IPS-11a (cell line): ENCODE data around the gene MAP3K19.

Experiments
- H3K4me3 ChIP-seq: one replicate; pipeline ENCODE4 v1.5.1; 2013; ENCODE audit warnings: low read depth, low read length, control low read depth

Gene MAP3K19

GRCh38 chr2:134934641-134935040, 112.6 kb downstream of the MAP3K19 start:
- no peak overlapping the region for H3K4me3 ChIP-seq

GRCh38 chr2:134934150-134934549, 113.1 kb downstream of the MAP3K19 start:
- no peak overlapping the region for H3K4me3 ChIP-seq

GRCh38 chr2:134933732-134934131, 113.5 kb downstream of the MAP3K19 start:
- H3K4me3 ChIP-seq: no peak overlapping the region

- no peak overlapping the region for H3K4me3 ChIP-seq
Measured at GRCh38 chr2:134932864-134933526, 114.3 kb downstream of the MAP3K19 start.

- no peak overlapping the region for H3K4me3 ChIP-seq
Measured at GRCh38 chr2:134927195-134927594, 120.1 kb downstream of the MAP3K19 start.

- no peak overlapping the region for H3K4me3 ChIP-seq
Measured at GRCh38 chr2:134926231-134926931, 120.9 kb downstream of the MAP3K19 start.

- no peak overlapping the region for H3K4me3 ChIP-seq
Measured at GRCh38 chr2:134924912-134925311, 122.3 kb downstream of the MAP3K19 start.

GRCh38 chr2:134919341-134920210, 127.7 kb downstream of the MAP3K19 start:
- H3K4me3 ChIP-seq: peak overlapping the region; percentile 96

GRCh38 chr2:134918526-134919340, 128.5 kb downstream of the MAP3K19 start, which contains the start of gene CCNT2:
CCNT2 (plus strand) TSS chr2:134918822; CDS start chr2:134918855, 33 bp downstream.
- H3K4me3 ChIP-seq: peak within 1 kb of the TSS; percentile 96

GRCh38 chr2:134917888-134918525, 129.2 kb downstream of the MAP3K19 start:
- H3K4me3 ChIP-seq: peak overlapping the region; percentile 72

GRCh38 chr2:134917360-134917865, 129.8 kb downstream of the MAP3K19 start:
- peak overlapping the region; percentile 72 for H3K4me3 ChIP-seq
